Sigmoid colon (tissue), 7 donors: ENCODE results near the gene NFKB2. TPM values are rescaled to one million over a fixed set of nuclear protein-coding genes. Genes with fewer than 3 reads are reported as not detected.
A peak's percentile ranks its signal among the peaks of the same experiment; 100 is the strongest.

Experiments used
- DNase-seq: peaks from one replicate; pipeline ENCODE4 v3.0.0-alpha.2; 2019
- H3K27ac ChIP-seq, 4 donors: fragments of 200-600 bp; sonication (generic); one replicate each; pipeline ENCODE4 v1.5.1; 2016 to 2019; ENCODE audit warnings: mild to moderate bottlenecking in 1 of 4
- H3K27me3 ChIP-seq, 3 donors: fragments of 200-600 bp; sonication (generic); one replicate each; pipeline ENCODE4 v1.5.1; 2019; ENCODE audit warnings: mild to moderate bottlenecking in 1 of 3
- H3K36me3 ChIP-seq, 4 donors: fragments of 200-600 bp; sonication (generic); one replicate each; pipeline ENCODE4 v1.5.1; 2016 to 2019
- H3K4me1 ChIP-seq, 4 donors: fragments of 200-600 bp; sonication (generic); one replicate each; pipeline ENCODE4 v1.5.1; 2017 to 2019
- H3K4me3 ChIP-seq, 4 donors: fragments of 200-600 bp; sonication (generic); one replicate each; pipeline ENCODE4 v1.5.1; 2017 to 2019; ENCODE audit warnings: mild to moderate bottlenecking in 2 of 4, moderate library complexity in 1 of 4
- H3K9me3 ChIP-seq, 4 donors: fragments of 200-600 bp in 3 of 4; sonication (generic) in 3 of 4; one replicate each; pipeline versions ENCODE4 v1.5.1 to v1.6.1; 2013 to 2019
- EP300 ChIP-seq, 4 donors: sonication (generic); formaldehyde crosslinking; IDR thresholded peaks; one replicate each; pipeline ENCODE4 v1.6.1; 2017; ENCODE audit warnings: antibody characterized with exemption in 4 of 4
- POLR2A ChIP-seq, 2 donors: fragments of 450-650 bp; IDR thresholded peaks; one replicate each; pipeline ENCODE4 v1.6.1; 2016; ENCODE audit warnings: antibody characterized with exemption in 2 of 2, mild to moderate bottlenecking in 2 of 2, moderate library complexity in 2 of 2
- POLR2AphosphoS5 ChIP-seq, 4 donors: sonication (generic); formaldehyde crosslinking; IDR thresholded peaks; one replicate each; pipeline ENCODE4 v1.6.1; 2017; ENCODE audit warnings: antibody characterized with exemption in 4 of 4
- WGBS, 2 donors: extraction: QIAGEN DNeasy Blood & Tissue Kit; methylation state at CpG; one replicate each; pipeline ENCODE4 v1.1.7; 2013; 5-methylcytosine and 5-hydroxymethylcytosine counted together
- intact Hi-C: fragments of 100-400 bp; cut with DNase I; formaldehyde crosslinking; loops from one replicate; pipeline ENCODE4 v1.15.1; 2023
- polyA plus RNA-seq, 3 donors: library from polyadenylated mRNA; stranded (reverse); fragments of 200-250 nt; gene quantifications; one replicate each; pipeline ENCODE4 v1.2.3, GENCODE V29; 2013
- total RNA-seq, 4 donors: library from RNA; depleted of rRNA; stranded (reverse); fragments of >200 nt; gene quantifications; one replicate each; pipeline ENCODE4 v1.1.0, GENCODE V29; 2016
- TF ChIP-seq, protein P1 (sequence below), 4 experiments: fragments of 450-650 bp in 3 of 4; fragments of 200-600 bp in 1 of 4; IDR thresholded peaks; one replicate each; pipeline ENCODE4 v1.5.1; 2016 to 2019; ENCODE audit warnings: antibody characterized with exemption in 4 of 4, mild to moderate bottlenecking in 3 of 4, moderate library complexity in 2 of 4
- donor health status: healthy with polysubstance abuse.
- donor health status: Bipolar disorder and iron deficiency.
- donor health status: healthy.

The NFKB2 gene
- total and polyA plus RNA-seq, 7 donors = 5.4 to 41.5 (median 31.6) TPM

DNA sequence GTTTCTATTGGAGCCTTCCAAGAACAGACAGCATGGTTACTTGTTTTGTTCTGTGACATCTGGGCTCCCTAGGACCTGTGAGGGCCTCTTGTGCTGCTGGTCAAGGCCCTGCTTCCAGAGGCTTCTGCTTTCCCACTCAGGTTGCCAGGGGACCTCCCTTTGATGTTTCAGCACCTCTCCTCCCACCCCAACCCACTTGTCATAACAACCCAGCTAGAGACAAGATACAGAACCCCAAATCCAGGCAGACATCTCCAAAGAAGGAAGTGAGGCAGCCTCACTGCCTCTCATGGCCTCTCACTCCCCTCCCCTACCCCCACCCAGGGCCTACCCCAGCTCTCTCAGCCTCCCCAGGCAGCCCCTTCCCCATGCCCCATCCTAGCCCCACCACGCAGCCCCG, 11.3 kb downstream of the NFKB2 start:
- WGBS, 2 donors = 84 to 94% methylated on average over 2 of the region's 2 CpGs
- H3K27me3 ChIP-seq = peaks cover 0 to 17% (median 7%) of the 10 kb centered on the region in 3 donors
- TF ChIP-seq, protein P1, sequence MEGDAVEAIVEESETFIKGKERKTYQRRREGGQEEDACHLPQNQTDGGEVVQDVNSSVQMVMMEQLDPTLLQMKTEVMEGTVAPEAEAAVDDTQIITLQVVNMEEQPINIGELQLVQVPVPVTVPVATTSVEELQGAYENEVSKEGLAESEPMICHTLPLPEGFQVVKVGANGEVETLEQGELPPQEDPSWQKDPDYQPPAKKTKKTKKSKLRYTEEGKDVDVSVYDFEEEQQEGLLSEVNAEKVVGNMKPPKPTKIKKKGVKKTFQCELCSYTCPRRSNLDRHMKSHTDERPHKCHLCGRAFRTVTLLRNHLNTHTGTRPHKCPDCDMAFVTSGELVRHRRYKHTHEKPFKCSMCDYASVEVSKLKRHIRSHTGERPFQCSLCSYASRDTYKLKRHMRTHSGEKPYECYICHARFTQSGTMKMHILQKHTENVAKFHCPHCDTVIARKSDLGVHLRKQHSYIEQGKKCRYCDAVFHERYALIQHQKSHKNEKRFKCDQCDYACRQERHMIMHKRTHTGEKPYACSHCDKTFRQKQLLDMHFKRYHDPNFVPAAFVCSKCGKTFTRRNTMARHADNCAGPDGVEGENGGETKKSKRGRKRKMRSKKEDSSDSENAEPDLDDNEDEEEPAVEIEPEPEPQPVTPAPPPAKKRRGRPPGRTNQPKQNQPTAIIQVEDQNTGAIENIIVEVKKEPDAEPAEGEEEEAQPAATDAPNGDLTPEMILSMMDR (IDR thresholded peaks at IDR 0.05) = no peak
- peak; percentile 98 to 100 (median 99) for TF ChIP-seq EP300 (IDR thresholded peaks at IDR 0.05)
- peak; percentile 95 to 98 (median 97) for TF ChIP-seq POLR2AphosphoS5 (IDR thresholded peaks at IDR 0.05)
- TF ChIP-seq POLR2A (IDR thresholded peaks at IDR 0.05) = peak; percentile 35 to 67
- intact Hi-C loops = loop anchor here (1.0 kb wide), 1 partner anchor 11 kb away; no protein-coding TSS in a partner anchor
- peaks cover 0 to 75% (median 72%) of the 10 kb centered on the region in 4 donors for H3K4me1 ChIP-seq
- H3K9me3 ChIP-seq = no peaks in the 10 kb centered on the region
- peak overlapping the region; percentile 14 to 80 (median 52) for H3K4me3 ChIP-seq
- peaks cover 15 to 29% (median 20%) of the 10 kb centered on the region in 4 donors for H3K36me3 ChIP-seq
- H3K27ac ChIP-seq = peak overlapping the region; percentile 84 to 99 (median 98)
- DNase-seq = peak; percentile 97

DNA sequence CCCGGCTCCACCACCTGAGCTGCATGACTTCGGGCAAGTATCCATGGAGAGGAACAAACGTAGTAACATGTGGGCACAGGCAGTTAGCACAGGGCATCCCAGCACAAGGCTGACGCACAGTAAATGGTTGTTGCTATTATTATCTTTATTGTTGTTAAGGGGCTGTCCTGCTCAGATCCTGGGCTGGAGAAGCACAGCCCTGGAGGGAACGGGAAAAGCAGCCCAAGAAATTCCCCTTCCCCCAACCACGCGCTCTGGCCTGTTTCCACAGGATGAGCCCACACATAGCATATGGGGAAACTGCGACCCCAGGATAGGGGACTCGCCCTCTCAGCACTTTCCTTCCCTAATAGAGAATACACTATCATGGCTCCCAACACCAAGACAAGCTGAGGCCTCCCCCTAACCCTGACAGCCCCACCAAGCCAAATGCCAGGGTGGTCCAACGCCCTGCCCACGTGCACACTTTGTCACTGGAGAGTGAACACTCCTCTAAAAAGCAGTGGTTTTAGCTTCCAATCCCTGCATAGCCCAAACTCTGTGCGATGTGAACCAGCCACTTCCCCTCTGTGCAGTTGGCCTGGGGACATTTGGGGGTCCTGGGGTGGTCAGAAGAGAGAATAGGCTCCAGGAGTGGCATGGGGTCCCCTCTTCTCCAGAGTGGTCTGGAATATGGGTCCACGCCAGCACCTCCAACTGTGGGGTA, 12.1 kb downstream of the NFKB2 start:
- 77 to 80% methylated on average over 13 of the region's 13 CpGs for WGBS, 2 donors
- TF ChIP-seq POLR2A (IDR thresholded peaks at IDR 0.05) (no peak), POLR2AphosphoS5 (IDR thresholded peaks at IDR 0.05) (peak; percentile 87 to 95 (median 88)), EP300 (IDR thresholded peaks at IDR 0.05) (peak; percentile 100)
- TF ChIP-seq, protein P1 (IDR thresholded peaks at IDR 0.05) = no peak
- intact Hi-C loops = loop anchor here (1.0 kb wide), 1 partner anchor 11 kb away; no protein-coding TSS in a partner anchor
- Histone ChIP-seq H3K27me3 (peaks cover 0 to 22% (median 10%) of the 10 kb centered on the region in 3 donors), H3K4me1 (peaks cover 0 to 67% (median 64%) of the 10 kb centered on the region in 4 donors), H3K9me3 (no peaks in the 10 kb centered on the region), H3K4me3 (peak overlapping the region; percentile 70 to 80 (median 78)), H3K27ac (peak overlapping the region; percentile 84 to 99 (median 98)), H3K36me3 (peaks cover 11 to 21% (median 13%) of the 10 kb centered on the region in 4 donors)
- DNase-seq = peak; percentile 92

DNA sequence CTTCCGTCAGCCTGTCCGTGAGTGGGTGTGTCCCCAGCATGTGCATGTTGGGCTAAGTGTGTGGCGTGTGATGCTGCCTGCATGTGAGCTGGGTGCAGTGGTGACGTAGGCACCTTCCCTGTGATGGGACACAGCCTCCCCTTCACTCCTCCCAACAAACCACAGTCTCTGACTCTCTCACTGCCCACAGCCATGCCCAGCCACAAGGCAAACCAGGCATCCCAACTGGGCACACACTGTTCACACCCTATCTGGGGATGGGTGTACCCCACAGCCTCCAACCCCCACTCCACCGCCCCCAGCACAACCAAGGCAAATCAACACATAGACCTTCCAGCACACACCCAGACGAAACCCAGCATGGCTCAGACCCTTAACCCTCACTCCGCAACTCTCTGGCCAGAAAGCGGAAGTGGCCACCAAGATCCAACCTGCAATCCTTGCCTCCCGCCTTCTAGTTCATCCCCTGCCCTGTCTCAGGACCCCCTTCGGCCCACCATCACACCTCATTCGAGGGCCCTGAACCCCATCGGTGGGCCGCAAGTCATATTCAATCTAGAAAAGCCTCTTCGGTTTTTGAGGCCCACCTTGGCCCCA, 12.7 kb downstream of the NFKB2 start:
- Histone ChIP-seq H3K27ac (peak overlapping the region; percentile 84 to 99 (median 98)), H3K9me3 (no peaks in the 10 kb centered on the region), H3K4me3 (peak overlapping the region; percentile 70 to 80 (median 78)), H3K27me3 (peaks cover 0 to 22% (median 10%) of the 10 kb centered on the region in 3 donors), H3K36me3 (peaks cover 4 to 15% (median 8%) of the 10 kb centered on the region in 4 donors), H3K4me1 (peaks cover 0 to 61% (median 58%) of the 10 kb centered on the region in 4 donors)
- 46 to 60% methylated on average over 14 of the region's 14 CpGs for whole genome bisulfite sequencing, 2 donors
- intact Hi-C loops = no loop called here
- TF ChIP-seq EP300 (IDR thresholded peaks at IDR 0.05) (peak; percentile 99 to 100 (median 100)), POLR2A (IDR thresholded peaks at IDR 0.05) (peak; percentile 77 to 79), POLR2AphosphoS5 (IDR thresholded peaks at IDR 0.05) (peak; percentile 96 to 97 (median 96))
- TF ChIP-seq, protein P1 (IDR thresholded peaks at IDR 0.05) = no peak
- DNase-seq = peak; percentile 98

DNA sequence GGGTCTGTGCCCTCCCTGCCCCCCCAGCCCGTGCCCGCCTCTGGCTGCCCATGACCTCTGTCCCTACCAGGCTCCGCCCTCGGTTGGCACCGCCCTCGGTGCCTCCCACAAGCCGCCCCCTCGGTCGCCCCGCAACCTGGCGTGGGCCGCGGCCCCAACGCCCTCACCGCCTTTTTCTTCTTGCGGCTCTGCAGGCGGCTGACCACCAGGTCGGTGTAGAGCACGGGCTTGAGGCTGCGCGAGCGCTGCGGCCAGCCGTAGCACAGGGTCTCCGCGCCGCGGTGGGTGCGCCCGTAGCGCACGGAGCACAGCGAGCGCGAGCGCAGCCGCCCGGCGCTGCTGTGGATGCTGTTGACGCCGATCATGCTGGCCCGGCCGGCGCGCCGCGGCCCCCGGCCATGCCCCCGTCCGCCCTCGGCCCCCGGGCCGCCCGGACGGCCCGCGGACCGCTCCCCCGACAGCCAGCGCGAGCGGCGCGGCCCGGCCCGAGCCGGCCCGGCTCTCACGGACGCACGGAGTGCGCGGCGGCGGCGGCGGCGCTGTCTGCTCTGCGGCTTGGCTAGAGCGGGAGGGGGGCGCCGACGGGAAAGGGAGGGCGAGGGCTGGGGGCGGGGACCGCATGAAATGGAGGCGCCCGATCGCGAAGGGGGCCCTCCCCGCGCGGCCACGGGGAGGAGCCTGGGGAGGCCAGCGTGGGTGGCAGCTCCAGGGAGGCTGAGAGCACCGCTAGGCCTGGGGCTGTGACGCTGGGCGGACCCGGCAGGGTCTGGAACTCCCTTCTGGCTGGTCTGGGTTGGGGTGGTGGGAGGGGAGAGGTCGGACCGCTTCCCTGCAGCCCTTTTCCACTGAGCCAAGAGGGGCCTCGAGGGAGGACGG, 13.5 kb downstream of the NFKB2 start:
- 1% methylated on average over 103 of the region's 103 CpGs for WGBS, 2 donors
- Histone ChIP-seq H3K27ac (peak overlapping the region; percentile 84 to 99 (median 98)), H3K27me3 (peaks cover 0 to 22% (median 10%) of the 10 kb centered on the region in 3 donors), H3K9me3 (no peaks in the 10 kb centered on the region), H3K36me3 (peaks cover 0 to 9% (median 2%) of the 10 kb centered on the region in 4 donors), H3K4me3 (peak overlapping the region; percentile 70 to 80 (median 78)), H3K4me1 (peaks cover 0 to 55% (median 51%) of the 10 kb centered on the region in 4 donors)
- intact Hi-C loops = no loop called here
- TF ChIP-seq EP300 (IDR thresholded peaks at IDR 0.05) (peak in 2 of 4 donors; percentile 2 to 55), POLR2A (IDR thresholded peaks at IDR 0.05) (peak; percentile 79 to 94), POLR2AphosphoS5 (IDR thresholded peaks at IDR 0.05) (peak; percentile 92 to 95 (median 94))
- TF ChIP-seq, protein P1 (IDR thresholded peaks at IDR 0.05) = no peak
- peak; percentile 95 for DNase-seq
